ENCODE results near the gene DPM2. TPM values are rescaled to one million over a fixed set of nuclear protein-coding genes. Genes with fewer than 3 reads are reported as not detected.

DPM2 gene
- total RNA-seq, 1 donor = 10.1 TPM

DNA sequence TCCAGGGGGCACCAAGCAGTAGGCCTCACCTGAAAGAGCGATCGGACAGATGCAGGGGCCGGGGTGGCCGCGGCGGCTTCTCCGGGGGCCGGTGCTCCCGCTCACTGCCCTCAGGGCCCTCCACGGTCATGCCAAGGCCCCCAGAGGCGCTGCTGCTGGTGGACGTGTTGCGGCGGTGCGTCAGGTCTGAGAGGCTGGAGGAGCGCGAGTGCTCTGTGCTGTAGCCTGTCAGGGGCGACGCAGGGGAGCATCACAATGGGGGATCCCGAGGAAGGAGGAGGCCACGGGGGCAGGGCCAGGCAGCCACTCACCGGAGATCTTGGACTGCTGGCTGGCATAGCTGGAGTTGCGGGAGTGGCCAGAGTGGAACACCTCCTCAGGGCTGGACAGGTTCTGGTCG lies 7.7 kb upstream of the DPM2 start:
- Histone ChIP-seq H3K27me3 (ENCODE audit: insufficient read depth, low read length) (no peaks in the 10 kb centered on the region), H3K36me3 (ENCODE audit: insufficient read depth, low read length) (peaks cover 25% of the 10 kb centered on the region), H3K9me3 (ENCODE audit: low read depth, low read length) (no peaks in the 10 kb centered on the region), H3K4me3 (ENCODE audit: insufficient read depth, low read length) (no peak overlapping the region), H4K20me1 (ENCODE audit: insufficient read depth, low read length) (peaks cover 19% of the 10 kb centered on the region), H3K4me1 (ENCODE audit: insufficient read depth, low read length) (peaks cover 3% of the 10 kb centered on the region), H2AFZ (ENCODE audit: low read length) (no peak overlapping the region), H3K79me2 (ENCODE audit: insufficient read depth, low read length) (peaks cover 34% of the 10 kb centered on the region), H3K27ac (ENCODE audit: low read depth, low read length) (no peak overlapping the region), H3K4me2 (ENCODE audit: insufficient read depth, low read length) (no peak overlapping the region)
- no peak for DNase-seq (ENCODE audit: insufficient read length, low spot score, missing footprints)
- TF ChIP-seq, protein P1, sequence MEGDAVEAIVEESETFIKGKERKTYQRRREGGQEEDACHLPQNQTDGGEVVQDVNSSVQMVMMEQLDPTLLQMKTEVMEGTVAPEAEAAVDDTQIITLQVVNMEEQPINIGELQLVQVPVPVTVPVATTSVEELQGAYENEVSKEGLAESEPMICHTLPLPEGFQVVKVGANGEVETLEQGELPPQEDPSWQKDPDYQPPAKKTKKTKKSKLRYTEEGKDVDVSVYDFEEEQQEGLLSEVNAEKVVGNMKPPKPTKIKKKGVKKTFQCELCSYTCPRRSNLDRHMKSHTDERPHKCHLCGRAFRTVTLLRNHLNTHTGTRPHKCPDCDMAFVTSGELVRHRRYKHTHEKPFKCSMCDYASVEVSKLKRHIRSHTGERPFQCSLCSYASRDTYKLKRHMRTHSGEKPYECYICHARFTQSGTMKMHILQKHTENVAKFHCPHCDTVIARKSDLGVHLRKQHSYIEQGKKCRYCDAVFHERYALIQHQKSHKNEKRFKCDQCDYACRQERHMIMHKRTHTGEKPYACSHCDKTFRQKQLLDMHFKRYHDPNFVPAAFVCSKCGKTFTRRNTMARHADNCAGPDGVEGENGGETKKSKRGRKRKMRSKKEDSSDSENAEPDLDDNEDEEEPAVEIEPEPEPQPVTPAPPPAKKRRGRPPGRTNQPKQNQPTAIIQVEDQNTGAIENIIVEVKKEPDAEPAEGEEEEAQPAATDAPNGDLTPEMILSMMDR (IDR thresholded peaks at IDR 0.05; ENCODE audit: extremely low read depth, low read depth, low read length) = no peak

DNA sequence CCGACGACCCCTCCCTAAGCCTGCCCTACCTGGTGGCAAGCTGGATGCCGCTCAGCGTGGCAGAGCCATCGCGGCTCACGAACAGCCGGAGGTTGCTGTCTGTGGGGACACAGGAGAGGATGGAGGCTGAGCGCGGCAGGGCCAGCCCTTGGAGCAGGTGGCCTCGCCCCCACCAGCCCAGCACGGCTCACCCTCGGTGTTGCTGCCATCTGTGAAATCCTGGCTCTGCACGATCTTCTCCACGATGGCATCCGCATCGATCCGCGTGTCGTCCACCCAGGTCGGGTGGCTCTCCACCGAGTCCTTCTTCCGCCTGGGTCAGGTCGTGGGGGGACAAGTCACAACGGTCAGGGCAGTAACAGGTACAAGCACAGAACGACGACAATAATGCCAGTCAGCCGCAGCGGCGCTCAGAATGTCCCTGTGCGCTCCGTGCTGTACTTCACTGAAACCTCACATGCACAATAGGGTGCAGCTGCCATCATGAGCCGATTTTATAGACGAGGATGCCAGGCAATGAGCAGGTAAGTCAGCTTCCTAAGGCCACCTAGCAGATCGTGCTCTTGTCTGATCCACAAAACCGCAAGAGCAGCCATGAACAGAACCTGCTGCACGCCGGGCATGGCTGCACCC lies 7.0 kb upstream of the DPM2 start:
- Histone ChIP-seq H2AFZ (ENCODE audit: low read length) (no peak overlapping the region), H3K9me3 (ENCODE audit: low read depth, low read length) (no peaks in the 10 kb centered on the region), H3K79me2 (ENCODE audit: insufficient read depth, low read length) (peaks cover 28% of the 10 kb centered on the region), H3K27ac (ENCODE audit: low read depth, low read length) (no peak overlapping the region), H4K20me1 (ENCODE audit: insufficient read depth, low read length) (peaks cover 19% of the 10 kb centered on the region), H3K4me3 (ENCODE audit: insufficient read depth, low read length) (no peak overlapping the region), H3K4me1 (ENCODE audit: insufficient read depth, low read length) (peaks cover 3% of the 10 kb centered on the region), H3K36me3 (ENCODE audit: insufficient read depth, low read length) (peaks cover 25% of the 10 kb centered on the region), H3K27me3 (ENCODE audit: insufficient read depth, low read length) (no peaks in the 10 kb centered on the region), H3K4me2 (ENCODE audit: insufficient read depth, low read length) (no peak overlapping the region)
- peak; percentile 43 for DNase-seq (ENCODE audit: insufficient read length, low spot score, missing footprints)
- TF ChIP-seq, protein P1 (IDR thresholded peaks at IDR 0.05; ENCODE audit: extremely low read depth, low read depth, low read length) = no peak

DNA sequence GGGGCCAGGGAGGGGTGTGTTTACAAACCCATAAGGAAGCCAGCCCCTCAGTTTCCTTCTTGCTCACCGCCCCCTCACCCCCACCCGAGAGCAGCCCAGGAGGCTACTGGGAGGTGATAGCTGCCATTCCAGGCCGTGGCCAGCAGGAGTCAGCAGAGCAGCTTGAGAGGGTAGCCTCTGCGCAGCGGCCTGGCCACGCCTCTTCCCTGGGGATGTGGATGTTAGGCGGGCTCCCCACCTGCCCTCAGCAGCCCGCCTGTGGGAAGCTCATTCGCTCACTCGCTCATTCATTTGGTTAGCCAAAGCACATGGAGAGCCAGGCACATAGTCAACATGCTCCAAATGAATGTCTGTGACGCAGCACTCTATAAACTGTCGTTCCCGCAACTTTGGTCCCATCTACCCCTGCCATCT lies 6.1 kb upstream of the DPM2 start:
- Histone ChIP-seq H3K36me3 (ENCODE audit: insufficient read depth, low read length) (peaks cover 25% of the 10 kb centered on the region), H3K4me3 (ENCODE audit: insufficient read depth, low read length) (no peak overlapping the region), H3K27me3 (ENCODE audit: insufficient read depth, low read length) (no peaks in the 10 kb centered on the region), H4K20me1 (ENCODE audit: insufficient read depth, low read length) (peaks cover 19% of the 10 kb centered on the region), H3K27ac (ENCODE audit: low read depth, low read length) (no peak overlapping the region), H2AFZ (ENCODE audit: low read length) (no peak overlapping the region), H3K9me3 (ENCODE audit: low read depth, low read length) (no peaks in the 10 kb centered on the region), H3K4me2 (ENCODE audit: insufficient read depth, low read length) (no peak overlapping the region), H3K79me2 (ENCODE audit: insufficient read depth, low read length) (peaks cover 25% of the 10 kb centered on the region), H3K4me1 (ENCODE audit: insufficient read depth, low read length) (peaks cover 3% of the 10 kb centered on the region)
- DNase-seq (ENCODE audit: insufficient read length, low spot score, missing footprints) = peak; percentile 98
- TF ChIP-seq, protein P1 (IDR thresholded peaks at IDR 0.05; ENCODE audit: extremely low read depth, low read depth, low read length) = peak; percentile 86

DNA sequence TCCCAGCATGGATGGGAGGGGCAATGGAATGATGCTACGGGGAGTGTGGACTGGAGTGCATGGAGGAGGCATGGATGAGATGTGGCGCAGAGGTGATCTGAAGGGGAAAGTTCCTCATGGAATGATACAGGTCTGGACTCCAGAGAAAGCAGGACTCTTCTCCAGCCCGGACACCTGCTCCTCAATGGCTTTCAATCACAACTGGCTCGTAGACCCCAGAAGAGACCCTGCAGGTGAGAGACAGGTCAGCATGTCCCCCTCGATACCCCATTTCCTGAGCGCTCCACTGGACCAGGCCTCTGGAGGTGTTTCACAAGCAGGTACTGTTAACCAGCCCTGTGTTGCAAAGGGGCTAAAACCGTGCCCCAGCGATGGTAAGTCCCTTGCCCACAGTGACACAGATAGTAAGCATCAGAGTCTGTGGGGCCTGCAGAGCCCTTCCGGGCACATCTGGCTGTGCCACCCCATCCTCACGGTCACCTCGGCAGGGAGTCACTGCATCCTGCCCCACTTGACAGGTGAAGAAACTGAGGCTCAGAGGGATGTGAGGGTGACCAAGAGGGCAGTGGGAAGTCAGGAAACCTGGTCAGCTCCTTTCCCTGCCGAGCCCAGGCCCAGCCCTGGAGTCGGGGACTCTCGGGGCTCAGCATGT lies 5.5 kb upstream of the DPM2 start:
- TF ChIP-seq, protein P1 (IDR thresholded peaks at IDR 0.05; ENCODE audit: extremely low read depth, low read depth, low read length) = no peak
- Histone ChIP-seq H3K36me3 (ENCODE audit: insufficient read depth, low read length) (peaks cover 25% of the 10 kb centered on the region), H3K27ac (ENCODE audit: low read depth, low read length) (no peak overlapping the region), H3K79me2 (ENCODE audit: insufficient read depth, low read length) (peaks cover 20% of the 10 kb centered on the region), H3K27me3 (ENCODE audit: insufficient read depth, low read length) (no peaks in the 10 kb centered on the region), H3K9me3 (ENCODE audit: low read depth, low read length) (no peaks in the 10 kb centered on the region), H3K4me3 (ENCODE audit: insufficient read depth, low read length) (no peak overlapping the region), H2AFZ (ENCODE audit: low read length) (no peak overlapping the region), H3K4me2 (ENCODE audit: insufficient read depth, low read length) (no peak overlapping the region), H3K4me1 (ENCODE audit: insufficient read depth, low read length) (peaks cover 5% of the 10 kb centered on the region), H4K20me1 (ENCODE audit: insufficient read depth, low read length) (peaks cover 19% of the 10 kb centered on the region)
- peak; percentile 15 for DNase-seq (ENCODE audit: insufficient read length, low spot score, missing footprints)

Data from osteoblast (primary cell).